Ammon's horn (tissue), 1 donor: Measurements from ENCODE around the gene PRELID3B.
A peak's percentile ranks its signal among the peaks of the same experiment; 100 is the strongest.
"Not testable (repeated sequence)": the region's sequence is repeated elsewhere in the genome, so short reads cannot be mapped to it uniquely, and the experiment has no call there.

Source experiments
- DNase-seq: peaks from one replicate; pipeline ENCODE4 v3.0.0-alpha.2; 2016; ENCODE audit warnings: low spot score

PRELID3B gene

DNA sequence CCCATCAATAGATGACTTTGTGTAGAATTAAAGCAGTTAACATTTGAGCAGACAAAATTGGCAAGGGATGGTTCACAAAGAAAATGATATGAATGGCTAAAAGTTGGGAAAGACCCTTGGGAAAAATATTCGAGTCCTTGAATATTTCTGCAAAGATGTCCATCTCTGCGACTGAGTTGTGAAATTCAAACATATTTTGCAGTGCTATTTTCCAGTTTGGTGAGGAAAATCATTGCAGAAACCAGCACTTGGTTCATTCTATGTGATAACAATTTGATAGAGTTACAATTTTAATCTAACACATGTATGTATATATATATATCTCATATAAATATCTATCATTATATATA is 6.1 kb upstream of the PRELID3B start:
- DNase-seq: no peak

DNA sequence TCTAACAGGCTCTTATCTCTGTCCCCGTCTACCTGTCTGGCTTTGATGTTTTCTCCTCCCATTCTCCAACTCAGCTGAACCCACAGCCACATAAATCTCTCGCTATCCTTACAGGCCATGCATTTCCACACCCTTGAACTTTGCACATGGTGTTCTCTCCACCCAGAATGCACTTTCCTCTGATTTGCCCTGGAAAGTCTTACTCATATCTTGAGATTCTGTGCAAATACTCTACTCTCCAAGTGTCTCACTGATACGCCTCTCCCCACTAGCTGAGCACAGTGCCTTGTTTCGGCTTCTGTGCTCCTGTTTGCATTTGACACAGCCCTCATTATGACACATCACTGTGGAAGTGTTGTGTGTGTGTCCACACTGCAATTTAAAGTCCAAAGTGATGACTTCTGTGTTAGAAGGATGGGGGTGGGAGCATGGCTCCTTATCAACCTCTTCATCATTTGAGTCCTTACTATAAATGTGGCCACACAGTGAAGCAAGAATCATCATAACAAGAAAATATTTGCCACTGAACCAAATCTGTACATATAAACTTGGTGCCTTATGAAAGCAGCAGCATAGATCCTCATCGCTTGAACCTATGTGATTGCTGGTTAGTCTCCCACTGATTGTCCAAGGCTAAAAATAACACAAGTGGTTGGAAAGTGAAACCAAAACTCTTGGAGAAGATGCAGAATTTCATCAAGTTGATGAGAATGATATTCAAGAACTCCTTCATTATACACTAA is 5.5 kb upstream of the PRELID3B start:
- no peak for DNase-seq

DNA sequence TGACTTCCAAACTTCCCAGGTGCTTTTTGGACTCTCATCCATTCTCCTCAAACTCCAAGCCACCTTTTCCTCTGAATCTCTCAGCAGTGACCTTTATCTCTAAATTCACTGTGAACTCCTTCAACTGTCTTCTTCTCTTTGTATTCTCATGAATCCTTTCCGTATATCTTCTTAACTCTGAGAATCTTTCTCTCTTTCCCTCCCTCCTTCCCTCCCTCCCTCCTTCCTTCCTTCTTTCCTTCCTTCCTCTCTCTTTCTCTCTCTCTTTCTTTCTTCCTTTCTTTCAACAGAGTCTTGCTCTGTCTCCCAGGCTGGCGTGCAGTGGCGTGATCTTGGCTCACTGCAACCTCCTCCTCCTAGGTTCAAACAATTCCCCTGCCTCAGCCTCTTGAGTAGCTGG is 4.3 kb upstream of the PRELID3B start:
- no peak for DNase-seq

DNA sequence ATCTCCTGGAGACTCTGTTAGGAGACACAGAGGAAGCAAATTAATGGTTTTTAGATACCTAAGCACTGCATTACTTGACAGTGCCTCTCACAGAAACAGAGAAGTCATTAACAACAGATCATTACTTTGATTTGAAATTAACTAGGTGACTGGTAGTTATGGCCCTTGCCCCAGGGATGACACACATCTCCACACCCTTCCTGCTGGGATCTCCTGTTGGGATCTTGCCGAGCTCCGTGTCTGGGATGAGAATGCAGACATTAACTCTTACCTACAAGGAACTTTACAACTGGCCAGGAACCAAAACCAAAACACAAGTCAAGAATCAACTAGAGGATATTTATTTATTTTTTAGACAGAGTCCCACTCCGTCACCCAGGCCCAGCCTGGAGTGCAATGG is 2.2 kb upstream of the PRELID3B start:
- DNase-seq: no peak

DNA sequence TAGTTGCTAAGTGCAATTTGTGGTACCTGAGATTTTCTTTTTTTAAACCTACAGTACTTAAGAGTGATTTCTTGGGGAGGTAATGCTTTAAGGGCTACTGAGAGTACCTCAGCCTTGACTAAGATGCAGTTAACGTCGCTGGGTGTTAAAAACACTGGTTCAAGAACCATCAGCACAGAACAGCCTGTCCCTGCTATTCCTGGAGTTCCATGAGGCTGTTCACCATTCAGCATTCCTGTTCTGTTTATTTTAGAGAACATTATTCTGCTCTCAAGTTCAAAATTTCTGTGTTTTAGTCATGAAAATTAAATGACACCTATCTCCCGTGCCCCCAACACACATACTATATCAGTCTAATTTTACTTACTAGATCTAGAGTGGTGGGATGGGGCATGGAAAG is 1.7 kb upstream of the PRELID3B start:
- DNase-seq: no peak

DNA sequence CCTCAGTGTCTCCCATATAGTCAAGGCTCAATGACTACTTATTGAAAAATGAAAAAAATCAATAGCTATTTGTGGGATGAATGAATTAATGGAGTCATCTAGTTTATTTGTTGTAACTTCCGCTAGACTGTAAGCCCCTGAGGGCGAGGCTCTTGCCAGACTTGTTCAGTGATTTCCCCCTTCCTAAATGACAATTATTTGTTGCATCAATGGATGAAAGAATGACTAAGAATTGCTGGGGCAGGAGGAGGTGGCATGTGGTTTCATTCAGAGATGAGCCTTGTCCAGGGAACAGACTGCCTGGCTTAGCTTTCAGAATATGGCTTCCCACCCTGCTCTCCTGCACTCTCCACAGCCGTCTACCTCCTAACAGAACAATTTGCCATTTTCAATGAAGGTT is 1.1 kb upstream of the PRELID3B start:
- no peak for DNase-seq

DNA sequence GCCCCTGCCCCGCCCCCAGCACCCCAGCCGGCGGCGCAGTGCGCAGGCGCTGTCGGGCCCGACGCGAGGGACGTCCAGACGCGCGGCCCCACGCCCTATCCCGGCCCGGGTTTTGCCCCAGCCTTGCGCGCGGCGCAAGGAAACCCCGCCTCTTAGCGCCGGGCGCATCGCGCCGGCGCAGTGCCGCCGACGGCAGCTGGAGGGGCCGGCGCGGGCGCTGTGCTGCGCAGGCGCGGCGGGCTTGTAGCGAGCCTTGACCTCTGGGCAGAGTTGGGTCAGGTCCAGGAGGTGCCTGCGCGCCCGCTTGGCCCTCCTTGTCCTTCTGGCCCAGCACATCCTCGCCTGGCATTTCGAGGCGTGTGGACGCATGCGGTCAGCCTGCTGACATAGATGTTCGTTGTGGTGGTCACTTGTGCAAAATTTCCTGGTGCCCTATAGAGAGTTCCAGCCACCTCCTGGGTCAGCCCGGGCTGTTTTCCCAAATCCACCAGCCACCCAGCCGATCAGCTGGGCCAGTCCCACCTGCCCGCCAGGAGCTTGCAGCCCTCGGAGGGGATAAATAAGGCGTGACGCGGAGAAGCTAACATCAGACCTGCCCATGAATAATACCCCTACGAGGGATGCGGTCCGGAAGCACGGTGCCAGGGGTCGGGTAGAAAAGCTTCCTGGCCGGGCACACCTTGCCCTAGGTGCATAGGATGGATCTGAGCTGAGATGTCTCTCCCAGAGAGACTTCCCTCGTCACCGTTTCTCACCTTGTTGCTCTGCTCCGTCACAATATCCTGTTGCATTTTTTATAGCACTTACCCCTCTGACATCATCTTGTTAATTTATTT is 428 bp upstream of the PRELID3B start:
- DNase-seq: peak; percentile 92

DNA sequence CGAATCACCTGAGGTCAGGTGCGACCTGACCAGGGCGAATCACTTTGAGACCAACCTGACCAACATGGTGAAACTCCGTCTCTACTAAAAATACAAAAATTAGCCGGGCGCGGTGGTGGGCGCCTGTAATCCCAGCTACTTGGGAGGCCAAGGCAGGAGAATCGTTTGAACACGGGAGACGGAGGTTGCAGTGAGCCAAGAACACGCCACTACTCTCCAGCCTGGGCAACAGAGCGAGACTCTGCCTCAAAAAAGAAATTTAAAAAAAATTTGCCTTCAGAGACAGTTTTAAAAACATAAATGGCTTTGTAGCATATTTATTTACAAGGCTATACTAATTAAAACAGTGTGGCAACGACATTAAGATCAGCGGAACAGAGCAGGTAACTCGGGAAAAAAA is 1.1 kb downstream of the PRELID3B start:
- not testable (repeated sequence) for DNase-seq

DNA sequence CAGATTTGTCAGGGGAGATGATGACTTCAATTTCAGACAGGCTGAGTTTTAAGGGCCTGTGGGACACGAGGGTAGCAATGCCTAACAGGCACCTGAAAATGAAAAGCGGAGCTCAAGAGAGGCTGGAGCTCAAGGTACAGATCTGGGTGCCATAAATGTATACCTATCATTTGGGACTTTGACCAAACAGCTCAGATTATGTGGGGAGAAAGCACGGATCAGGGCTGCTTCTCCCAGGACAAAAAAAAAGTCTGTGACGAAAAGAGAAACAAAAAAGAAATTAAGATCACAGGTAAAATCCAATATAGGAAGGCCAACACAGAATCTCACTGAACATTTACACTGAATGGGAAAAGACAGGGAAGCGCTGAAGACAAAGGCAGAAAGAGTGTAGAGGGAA is 1.9 kb downstream of the PRELID3B start:
- no peak for DNase-seq

DNA sequence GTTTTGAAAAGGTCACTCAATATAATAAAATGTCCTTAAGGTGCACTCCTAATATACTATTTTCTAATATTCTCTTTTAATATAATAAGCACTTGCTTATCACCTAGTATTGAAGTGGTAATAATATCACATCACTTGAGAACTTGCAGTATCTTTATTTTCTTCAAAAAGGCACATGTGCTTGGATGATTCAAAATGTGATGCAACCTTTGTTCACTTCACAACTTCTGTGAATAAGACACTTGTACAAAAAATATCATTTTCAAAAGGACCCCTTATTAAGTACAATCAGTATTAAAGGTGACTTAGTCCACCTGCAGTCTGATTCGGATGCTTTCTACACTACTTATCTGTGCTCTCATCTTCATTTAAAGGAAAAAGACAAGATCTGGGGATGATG is 3.4 kb downstream of the PRELID3B start:
- DNase-seq: no peak

DNA sequence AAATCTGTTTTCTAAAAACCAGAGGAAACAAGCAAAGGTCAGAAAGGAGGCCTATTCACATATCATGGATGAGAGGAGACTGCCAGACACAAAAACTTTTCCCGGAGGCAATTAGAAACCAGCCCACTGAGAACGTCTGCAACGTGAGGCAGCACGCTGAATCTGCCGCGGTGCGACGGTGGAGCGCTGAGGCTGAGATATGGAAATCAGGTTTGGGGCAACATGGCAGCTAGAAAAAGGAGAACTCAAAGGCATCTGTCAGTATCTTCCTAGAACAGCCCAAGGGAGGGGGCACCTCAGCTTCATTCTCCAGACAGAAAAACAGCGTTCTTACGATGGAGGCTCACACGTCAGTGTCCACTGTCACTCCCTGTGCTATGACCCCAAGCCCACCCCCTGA is 5.2 kb downstream of the PRELID3B start:
- DNase-seq: no peak

DNA sequence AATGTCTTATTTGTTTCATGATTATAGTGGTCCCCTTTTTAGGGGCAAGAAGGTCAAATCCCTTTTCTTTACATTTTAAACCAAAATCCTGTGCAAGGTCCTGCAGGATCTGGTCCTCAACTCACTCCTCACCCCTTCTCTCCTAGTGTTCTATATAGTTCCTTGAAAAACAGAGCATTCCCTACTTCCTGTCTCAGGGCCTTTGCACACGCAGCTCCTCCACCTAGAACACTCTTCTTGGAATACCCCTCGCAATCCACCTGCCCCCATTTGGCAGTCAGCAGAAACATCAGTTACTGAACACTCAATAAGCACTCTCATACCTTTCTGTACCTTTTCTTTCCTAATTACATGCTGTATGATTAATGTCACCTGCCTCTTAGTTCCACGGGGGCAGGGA is 7.2 kb downstream of the PRELID3B start:
- no peak for DNase-seq

DNA sequence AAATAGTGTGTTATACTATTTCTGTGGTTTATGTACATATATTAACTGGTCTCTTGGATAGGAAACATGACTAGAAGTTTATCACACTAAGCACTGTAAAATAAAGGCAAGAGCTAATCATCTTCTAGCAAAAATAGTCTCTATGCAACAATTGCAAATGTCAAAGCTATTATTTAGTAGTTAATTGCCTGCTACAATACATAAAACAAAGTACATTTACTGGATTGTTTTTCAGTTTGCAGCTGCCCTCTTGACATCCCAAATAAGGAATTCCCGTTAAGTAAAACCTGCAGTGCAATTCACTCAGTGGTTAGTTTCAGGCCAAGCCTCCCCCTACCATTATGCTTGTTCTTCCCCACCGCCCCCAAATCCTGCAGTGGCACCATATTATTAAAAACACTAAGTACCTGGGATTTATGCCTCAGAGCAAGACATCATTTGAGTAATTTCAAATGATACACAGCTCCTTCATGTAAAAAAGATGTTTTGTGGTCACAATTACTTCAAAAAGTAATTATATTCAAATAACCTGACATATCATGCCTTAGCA is 8.9 kb downstream of the PRELID3B start:
- no peak for DNase-seq

DNA sequence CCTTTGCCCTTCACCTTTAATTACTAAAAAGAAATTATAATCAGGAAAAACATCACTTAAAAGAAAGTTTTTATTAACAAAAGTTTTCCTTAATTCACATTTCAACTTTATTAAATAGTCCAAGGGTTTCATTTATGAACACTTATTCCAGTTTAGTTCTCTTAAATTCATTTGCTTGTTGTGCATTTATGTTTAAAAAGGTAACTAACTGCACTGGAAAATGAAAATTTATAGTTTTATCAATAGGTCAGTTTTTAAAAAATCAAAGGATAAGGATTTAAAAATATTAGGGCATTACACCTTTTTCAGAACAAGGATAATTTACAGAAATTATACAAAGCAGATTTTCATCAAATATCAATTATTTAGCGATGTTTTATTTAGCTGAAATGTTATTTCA is 9.5 kb downstream of the PRELID3B start:
- DNase-seq: no peak

DNA sequence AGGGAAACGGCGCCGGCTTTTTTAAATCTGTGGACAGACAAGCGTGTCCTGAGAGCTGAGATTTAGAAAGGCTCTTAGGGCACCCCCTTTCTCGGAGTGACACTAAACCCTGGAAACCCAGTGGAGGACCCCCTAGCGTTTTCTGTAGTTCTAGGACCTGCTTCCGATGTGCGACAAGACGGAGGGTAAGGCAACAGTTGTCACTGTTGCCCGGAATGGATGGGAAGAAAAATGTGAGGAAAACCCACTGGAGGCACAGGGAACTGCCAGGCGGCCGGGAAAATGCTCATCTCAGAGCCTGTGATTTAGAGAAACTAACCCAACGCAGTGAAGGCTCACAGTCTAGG is 9.9 kb downstream of the PRELID3B start:
- peak; percentile 40 for DNase-seq

DNA sequence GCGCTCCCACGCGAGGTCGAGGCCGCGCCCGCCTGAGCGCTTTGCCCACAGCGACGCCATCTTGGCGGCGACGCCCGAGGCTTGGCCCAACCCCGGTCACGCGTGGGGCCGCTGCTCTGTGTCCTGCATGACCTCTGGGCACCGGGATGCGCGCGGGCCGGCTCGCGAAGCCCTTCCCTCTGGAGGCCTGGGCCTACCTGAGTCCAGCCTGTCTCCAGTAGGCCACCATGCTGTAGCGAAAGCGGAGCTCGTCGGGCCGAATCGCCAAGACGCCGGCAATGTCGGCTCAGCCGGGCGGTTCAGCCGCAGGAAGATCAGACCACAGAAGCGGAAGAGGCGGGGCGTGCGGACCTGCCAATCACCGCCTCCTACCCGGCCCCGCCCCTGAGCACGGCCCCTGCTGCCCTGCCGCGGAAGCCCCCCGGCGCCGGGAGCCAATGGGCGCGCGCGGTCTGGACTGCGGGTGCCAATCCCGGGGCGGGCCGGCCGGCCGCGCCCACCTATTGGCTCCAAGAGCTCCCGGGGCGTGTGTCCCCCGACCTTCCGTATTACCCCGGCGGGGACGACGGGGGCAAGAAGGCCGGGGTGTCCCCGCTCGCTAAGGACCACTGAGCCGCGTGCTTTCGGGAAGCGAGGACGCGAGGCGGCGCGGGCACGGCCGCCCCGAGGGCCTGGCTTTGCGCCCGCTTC is 10.4 kb downstream of the PRELID3B start, which contains the start of gene ATP5F1E:
ATP5F1E (minus strand) TSS at position 313 of the 690 bp plus-strand sequence; CDS start at position 229, 84 bp downstream.
- DNase-seq: peak; percentile 98

DNA sequence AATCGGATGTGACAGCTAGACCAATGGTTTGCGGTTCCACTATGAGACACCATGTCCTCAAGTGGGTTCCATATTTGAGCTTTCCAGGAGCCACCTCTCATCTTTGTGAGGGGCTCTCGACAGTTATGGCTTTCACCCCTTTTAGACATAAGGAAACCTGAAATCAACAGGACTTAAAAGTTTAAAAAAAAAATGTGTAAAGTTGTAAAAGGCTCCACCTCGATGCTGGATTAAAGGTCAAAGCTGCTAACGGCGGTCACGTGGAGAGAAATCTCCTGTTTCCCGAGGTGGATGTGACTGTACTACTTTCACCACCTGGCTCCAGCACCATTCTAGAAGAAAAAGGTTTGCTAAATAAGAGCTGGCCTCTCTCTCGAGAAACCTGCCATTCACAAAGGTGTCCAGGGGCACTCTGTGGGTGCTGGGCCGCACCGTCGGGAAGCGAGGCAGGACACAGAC is 11.0 kb downstream of the PRELID3B start:
- no peak for DNase-seq

DNA sequence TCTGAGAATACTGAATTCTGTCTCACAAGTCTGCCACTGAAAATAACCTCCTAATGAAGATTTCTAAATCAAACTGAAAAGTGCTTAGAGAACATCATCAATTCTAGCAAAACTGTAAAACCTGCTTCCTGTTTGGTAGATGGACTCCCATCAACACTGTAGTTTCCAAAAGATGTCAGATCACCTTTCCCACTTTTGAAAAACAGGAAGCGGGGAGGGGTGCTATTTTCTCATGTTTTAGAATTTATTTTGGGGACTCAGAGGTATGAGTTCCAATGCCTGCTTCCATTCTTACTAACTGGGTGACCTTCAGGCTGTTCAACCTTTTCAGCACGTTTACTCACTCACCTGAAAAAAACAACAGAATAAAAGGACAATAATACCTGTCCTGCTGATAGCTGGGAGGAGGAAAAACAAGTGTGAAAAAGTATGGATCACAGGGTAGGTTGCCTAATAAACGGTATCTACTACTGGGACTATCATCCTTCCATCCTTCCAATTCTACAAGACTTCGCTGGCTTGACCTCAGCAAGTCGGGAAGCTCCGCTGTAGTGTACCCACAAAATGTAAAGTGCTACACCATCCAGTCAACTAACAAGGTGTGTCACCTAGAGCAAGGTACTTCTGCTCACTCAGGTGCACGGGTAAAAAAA is 11.5 kb downstream of the PRELID3B start:
- no peak for DNase-seq

DNA sequence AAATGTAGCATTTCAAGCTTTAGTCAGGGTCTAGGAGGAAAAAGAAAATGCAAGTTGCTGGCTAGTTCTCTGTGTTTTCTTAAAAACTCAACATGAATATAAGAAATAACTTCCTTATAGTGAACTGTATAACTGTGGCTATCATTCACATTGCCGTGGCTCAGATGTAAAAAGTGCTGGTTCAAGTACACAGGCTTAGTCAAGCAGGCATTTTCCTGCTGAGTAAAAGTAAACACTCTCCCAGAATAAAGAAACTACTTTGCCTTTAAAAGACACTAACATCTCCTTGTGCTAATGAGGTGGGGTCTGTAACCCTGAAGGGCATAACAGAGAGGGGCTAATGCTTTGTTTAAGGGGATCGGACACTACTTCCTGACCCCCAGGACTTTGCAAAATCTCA is 13.8 kb downstream of the PRELID3B start:
- no peak for DNase-seq

DNA sequence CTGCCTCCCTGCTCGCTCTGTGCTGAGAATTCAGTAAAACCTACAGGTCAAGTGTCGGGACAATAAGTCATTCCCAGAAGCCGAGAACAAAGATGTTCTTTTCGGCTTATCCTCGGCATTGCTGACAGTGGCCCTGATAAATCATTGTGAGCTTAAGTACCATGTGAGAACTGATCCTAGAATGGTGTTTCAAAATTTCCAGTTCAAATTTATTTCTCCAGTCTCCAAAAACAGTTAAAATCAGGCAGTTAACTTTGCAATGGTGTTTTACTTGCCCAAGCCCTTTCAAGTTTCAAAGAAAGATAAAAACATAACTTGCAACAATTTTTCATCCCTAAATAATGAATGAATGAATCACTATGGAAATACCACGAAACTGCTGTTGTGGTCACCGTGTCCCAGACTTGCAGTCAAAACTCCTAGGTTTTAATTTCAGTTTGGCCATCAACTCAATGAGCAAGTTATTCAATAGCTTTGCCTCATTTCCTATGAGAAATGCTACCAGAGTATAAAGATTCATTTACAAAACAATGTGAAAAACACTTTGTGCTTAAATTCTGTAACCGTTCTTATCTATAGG is 14.8 kb downstream of the PRELID3B start:
- no peak for DNase-seq

DNA sequence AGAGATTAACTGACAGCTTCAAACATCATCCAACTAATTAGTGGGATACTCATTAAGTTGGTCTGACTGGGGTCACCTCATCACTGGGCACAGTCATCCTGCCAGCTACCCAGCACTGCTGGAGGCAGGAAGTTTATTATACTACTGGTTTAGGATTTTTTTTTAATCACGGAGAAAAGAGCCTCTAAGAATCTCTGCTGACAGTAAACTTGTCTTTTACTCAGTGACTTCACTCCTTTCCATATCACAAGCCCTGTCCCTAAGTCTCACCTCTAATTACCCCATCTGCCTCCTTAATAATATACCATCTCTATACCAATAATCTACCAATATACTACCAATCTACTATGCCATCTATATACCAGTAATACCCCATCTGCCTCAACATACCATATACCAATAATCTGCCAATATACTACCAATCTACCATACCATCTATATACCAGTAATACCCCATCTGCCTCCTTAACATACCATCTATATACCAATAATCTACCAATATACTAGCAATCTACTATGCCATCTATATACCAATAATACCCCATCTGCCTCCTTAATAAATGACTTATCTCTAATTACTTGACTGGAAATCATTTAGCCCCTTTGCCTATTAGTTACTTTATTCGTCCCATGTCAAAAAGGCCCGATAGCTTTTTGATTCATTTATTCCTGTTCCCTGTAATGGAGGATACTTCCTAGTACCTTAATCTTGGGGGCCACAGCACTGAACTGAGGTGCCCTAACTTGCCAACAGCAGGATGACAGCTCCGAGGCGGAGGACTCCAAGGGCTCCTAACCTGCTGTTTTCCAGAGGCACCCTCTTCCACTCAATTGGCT is 15.5 kb downstream of the PRELID3B start:
- DNase-seq: no peak
